MM.1S (cell line): Measurements from ENCODE around the gene PRUNE2.

Source experiments
- CTCF ChIP-seq: fragments of 300-600 bp; sonication (generic); IDR thresholded peaks from 2 replicates; pipeline ENCODE4 v1.5.1; 2016; ENCODE audit warnings: antibody characterized with exemption, low read length, mixed read lengths
- EZH2 ChIP-seq: fragments of 300-600 bp; sonication (generic); optimal IDR thresholded peaks from 2 replicates; pipeline ENCODE3; 2017; ENCODE audit warnings: low read depth, mild to moderate bottlenecking, antibody characterized with exemption, low read length, mixed read lengths

DNA sequence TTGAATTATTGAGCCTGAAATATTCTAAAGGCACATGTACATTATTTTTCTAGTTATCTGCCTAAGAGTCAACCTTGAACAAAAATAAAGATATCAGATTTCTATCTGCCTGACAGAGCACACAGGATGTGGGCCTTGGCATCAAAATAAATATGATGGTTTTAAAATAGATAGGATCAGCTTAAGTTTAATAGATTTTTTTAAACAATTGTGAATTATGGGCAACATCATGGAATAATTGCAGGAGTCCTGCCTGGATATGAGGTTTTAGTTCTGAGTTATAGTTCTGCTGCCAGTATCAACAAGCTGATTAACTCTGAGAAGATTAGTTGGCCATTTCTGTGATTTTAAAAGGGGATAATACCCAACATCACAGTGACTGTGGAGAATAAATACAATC lies 248.6 kb downstream of the PRUNE2 start:
- TF ChIP-seq CTCF (no peak), EZH2 (no peak)
